Panc1 (cell line): ENCODE results near the gene ATF2. TPM values are rescaled to one million over a fixed set of nuclear protein-coding genes. Genes with fewer than 3 reads are reported as not detected.

Source experiments
- ATAC-seq: fragments of 200-7000 bp; cut with Tn5 transposase; 2 replicates; pipeline ENCODE4 v1.9.1; 2020; ENCODE audit warnings: mild to moderate bottlenecking, moderate library complexity
- BruUV-seq: library from RNA; stranded (reverse); fragments of 400-500 nt; replicated peaks from 2 replicates; lab custom pipeline; 2021; lab: Mats Ljungman, UMichigan
- CTCF ChIA-PET: fragments of 300-600 bp; sonication (Branson Sonifier 250); formaldehyde crosslinking; loops from one replicate; lab custom pipeline; 2022; ENCODE audit warnings: antibody characterized with exemption; lab: Charles Lee
- POLR2A ChIA-PET: fragments of 300-600 bp; sonication (Branson Sonifier 250); formaldehyde crosslinking; loops from one replicate; lab custom pipeline; 2022; ENCODE audit warnings: antibody characterized with exemption; lab: Charles Lee
- DNase-seq: peaks from one replicate; pipeline ENCODE4 v3.0.0-alpha.2; 2010; ENCODE audit warnings: low read depth, low spot score
- H3K27ac ChIP-seq: 2 replicates; pipeline ENCODE4 v1.5.1; 2011; ENCODE audit warnings: mild to moderate bottlenecking, low read length, inconsistent platforms
- H3K27me3 ChIP-seq: fragments of 200-500 bp; sonication (Bioruptor generic); 2 replicates; pipeline ENCODE4 v1.6.0; 2014; ENCODE audit warnings: low read length, inconsistent platforms; ENCODE audit not compliant: control insufficient read depth, insufficient read depth
- H3K36me3 ChIP-seq: fragments of 200-500 bp; sonication (Bioruptor generic); 2 replicates; pipeline ENCODE4 v1.5.1; 2014; ENCODE audit warnings: inconsistent platforms, mild to moderate bottlenecking, low read length, moderate library complexity; ENCODE audit not compliant: control insufficient read depth, insufficient read depth
- H3K4me1 ChIP-seq: 2 replicates; pipeline ENCODE4 v1.5.1; 2011; ENCODE audit warnings: inconsistent platforms, mild to moderate bottlenecking, low read length, moderate library complexity; ENCODE audit not compliant: control insufficient read depth, insufficient read depth
- H3K4me3 ChIP-seq, 2 experiments: 2 replicates each; pipeline ENCODE4 v1.5.1; 2011 to 2012; ENCODE audit warnings: low read depth in 2 of 2, low read length in 2 of 2, mild to moderate bottlenecking in 2 of 2, inconsistent platforms in 1 of 2, moderate library complexity in 1 of 2
- H3K9me3 ChIP-seq: fragments of 200-500 bp; sonication (Bioruptor generic); 2 replicates; pipeline ENCODE4 v1.5.1; 2014; ENCODE audit warnings: low read depth, mild to moderate bottlenecking, inconsistent platforms, low read length, moderate library complexity; ENCODE audit not compliant: control insufficient read depth, insufficient read depth
- CTCF ChIP-seq: fragments of 450-650 bp; IDR thresholded peaks from 2 replicates; pipeline ENCODE4 v1.5.1; 2017; ENCODE audit warnings: mild to moderate bottlenecking
- POLR2AphosphoS5 ChIP-seq: IDR thresholded peaks from 2 replicates; pipeline ENCODE4 v1.6.1; 2012; ENCODE audit warnings: mild to moderate bottlenecking, low read depth, low read length, moderate library complexity
- REST ChIP-seq, 2 experiments: IDR thresholded peaks; 2 replicates each; pipeline ENCODE4 v1.6.1; 2011 to 2012; ENCODE audit warnings: low read depth in 2 of 2, control low read depth in 1 of 2, low read length in 1 of 2, mild to moderate bottlenecking in 1 of 2, moderate library complexity in 1 of 2; ENCODE audit not compliant: insufficient read depth in 1 of 2
- SIN3A ChIP-seq: IDR thresholded peaks from 2 replicates; pipeline ENCODE4 v1.6.1; 2012; ENCODE audit warnings: low read depth, mild to moderate bottlenecking, low read length, moderate library complexity, borderline replicate concordance; ENCODE audit not compliant: insufficient read depth
- TCF7L2 ChIP-seq: IDR thresholded peaks from 2 replicates; pipeline ENCODE4 v1.6.1; 2011; ENCODE audit warnings: mild to moderate bottlenecking, low read depth, low read length, inconsistent platforms
- in situ Hi-C: cut with HindIII; loops from 2 replicates; pipeline ENCODE4 v1.10.0; 2016; ENCODE audit warnings: low sequenced_read_pairs, low pct_unique_long_range_greater_than_20kb
- intact Hi-C: fragments of 100-400 bp; cut with micrococcal nuclease; formaldehyde crosslinking; loops from one replicate; pipeline ENCODE4 v1.10.0; 2022; ENCODE audit not compliant: unreplicated experiment
- total RNA-seq: library from RNA; stranded (reverse); gene quantifications from one replicate; pipeline ENCODE4 v1.2.1, GENCODE V29; 2021; ENCODE audit not compliant: unreplicated experiment

The ATF2 gene
- total RNA-seq, 1 experiment from 2014 or later, result 61.8 TPM

GRCh38 chr2:175166216-175166824 is 1.7 kb downstream of the ATF2 start:
- ChIA-PET POLR2A (interaction anchor here (0.7 to 1.2 kb wide), 3 partner anchors 16 to 128 kb away, joined by 3 read pairs; no protein-coding TSS in a partner anchor), CTCF (no interaction called here)
- ATAC-seq (no peak), DNase-seq (no peak)
- Histone ChIP-seq H3K9me3 (no peaks in the 10 kb centered on the region), H3K27ac (peak overlapping the region; percentile 97), H3K27me3 (no peaks in the 10 kb centered on the region), H3K4me3 (peak overlapping the region; percentile 76 to 99; a peak in 3 of 4 replicates), H3K4me1 (peaks cover 13% of the 10 kb centered on the region), H3K36me3 (peaks cover 7% of the 10 kb centered on the region)
- intact Hi-C loops (no loop called here), in situ Hi-C loops (no loop called here)
- no peak for TF ChIP-seq TCF7L2
- no peak for TF ChIP-seq POLR2AphosphoS5
- no peak for TF ChIP-seq CTCF
- TF ChIP-seq SIN3A, result no peak
- TF ChIP-seq REST (IDR thresholded peaks at IDR 0.05; ENCODE audit: insufficient read depth in 1 of 2, low read depth in 2 of 2, low read length in 1 of 2), result no peak
- BruUV-seq, result no TSS peak

- Histone ChIP-seq H3K27ac (no peak overlapping the region), H3K4me3 (no peak overlapping the region), H3K36me3 (peaks cover 7% of the 10 kb centered on the region), H3K9me3 (no peaks in the 10 kb centered on the region), H3K4me1 (peaks cover 7% of the 10 kb centered on the region), H3K27me3 (no peaks in the 10 kb centered on the region)
- intact Hi-C loops (no loop called here), in situ Hi-C loops (no loop called here)
- ChIA-PET CTCF (no interaction called here), POLR2A (no interaction called here)
- no TSS peak for BruUV-seq
- no peak for DNase-seq
- ATAC-seq, result no peak
- TF ChIP-seq POLR2AphosphoS5, result no peak
- no peak for TF ChIP-seq TCF7L2
- no peak for TF ChIP-seq CTCF
- no peak for TF ChIP-seq REST (IDR thresholded peaks at IDR 0.05; ENCODE audit: insufficient read depth in 1 of 2, low read depth in 2 of 2, low read length in 1 of 2)
- no peak for TF ChIP-seq SIN3A
These were observed 3.8 kb downstream of the ATF2 start for GRCh38 chr2:175164235-175164634.
